ENCODE results near the gene ADGRA3. TPM values are rescaled to one million over a fixed set of nuclear protein-coding genes. Genes with fewer than 3 reads are reported as not detected.

Gene ADGRA3
- total and polyA plus RNA-seq, 2 experiments from 2014 or later: 16.2 to 73.9 TPM

DNA sequence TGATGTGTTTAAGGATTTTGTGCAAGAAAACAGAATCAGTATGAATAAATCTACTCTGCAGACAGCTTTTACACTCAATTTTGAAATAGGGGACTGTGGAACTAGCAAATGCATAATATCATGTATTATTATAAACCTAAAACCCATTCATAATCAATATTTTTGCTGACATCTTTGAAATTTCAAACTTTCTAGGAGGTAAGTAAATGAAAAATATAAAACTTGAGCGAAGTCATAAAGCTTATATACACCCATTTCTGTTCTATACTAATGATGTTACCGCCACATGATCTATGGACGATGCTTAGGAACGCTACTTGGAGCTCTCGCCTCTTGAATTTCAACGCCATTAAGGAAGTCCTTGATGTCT is 38.1 kb downstream of the ADGRA3 start:
- Mint-ChIP-seq H3K9me3 (peaks cover 3% of the 10 kb centered on the region; the same call in 1 of the 3 replicates), H3K27me3 (ENCODE audit: insufficient read depth, low read depth, poor library complexity) (peaks cover 3% of the 10 kb centered on the region), H3K4me3 (no peak overlapping the region), H3K27ac (no peak overlapping the region), H3K36me3 (ENCODE audit: low read depth) (peaks cover 13% of the 10 kb centered on the region; the same call in 2 of the 3 replicates), H3K4me1 (peaks cover 43% of the 10 kb centered on the region)
- DNase-seq (ENCODE audit: low spot score): no peak
- Histone ChIP-seq H3K27ac (ENCODE audit: low read depth) (no peak overlapping the region), H3F3A (replicated peaks; ENCODE audit: low read depth) (no peaks in the 10 kb centered on the region), H3K79me2 (replicated peaks; ENCODE audit: insufficient read depth) (no peaks in the 10 kb centered on the region; the same call in 1 of the 2 replicates), H2AFZ (no peak overlapping the region), H3K36me3 (ENCODE audit: insufficient read depth) (0 out of 2 replicates have a peak, but pooled peaks cover 4% of the 10 kb centered on the region), H3K4me2 (no peak overlapping the region), H3K4me1 (ENCODE audit: insufficient read depth) (peaks cover 31% of the 10 kb centered on the region), H3K4me3 (no peak overlapping the region), H3K9me2 (ENCODE audit: insufficient read depth) (no peaks in the 10 kb centered on the region), H3K27me3 (ENCODE audit: insufficient read depth) (no peaks in the 10 kb centered on the region), H4K20me1 (replicated peaks; ENCODE audit: insufficient read depth) (peaks cover 8% of the 10 kb centered on the region; the same call in 1 of the 2 replicates)
- no peak for ATAC-seq
- no peak for TF ChIP-seq NANOG (IDR thresholded peaks at IDR 0.05; ENCODE audit: borderline replicate concordance)
- TF ChIP-seq, protein P1, sequence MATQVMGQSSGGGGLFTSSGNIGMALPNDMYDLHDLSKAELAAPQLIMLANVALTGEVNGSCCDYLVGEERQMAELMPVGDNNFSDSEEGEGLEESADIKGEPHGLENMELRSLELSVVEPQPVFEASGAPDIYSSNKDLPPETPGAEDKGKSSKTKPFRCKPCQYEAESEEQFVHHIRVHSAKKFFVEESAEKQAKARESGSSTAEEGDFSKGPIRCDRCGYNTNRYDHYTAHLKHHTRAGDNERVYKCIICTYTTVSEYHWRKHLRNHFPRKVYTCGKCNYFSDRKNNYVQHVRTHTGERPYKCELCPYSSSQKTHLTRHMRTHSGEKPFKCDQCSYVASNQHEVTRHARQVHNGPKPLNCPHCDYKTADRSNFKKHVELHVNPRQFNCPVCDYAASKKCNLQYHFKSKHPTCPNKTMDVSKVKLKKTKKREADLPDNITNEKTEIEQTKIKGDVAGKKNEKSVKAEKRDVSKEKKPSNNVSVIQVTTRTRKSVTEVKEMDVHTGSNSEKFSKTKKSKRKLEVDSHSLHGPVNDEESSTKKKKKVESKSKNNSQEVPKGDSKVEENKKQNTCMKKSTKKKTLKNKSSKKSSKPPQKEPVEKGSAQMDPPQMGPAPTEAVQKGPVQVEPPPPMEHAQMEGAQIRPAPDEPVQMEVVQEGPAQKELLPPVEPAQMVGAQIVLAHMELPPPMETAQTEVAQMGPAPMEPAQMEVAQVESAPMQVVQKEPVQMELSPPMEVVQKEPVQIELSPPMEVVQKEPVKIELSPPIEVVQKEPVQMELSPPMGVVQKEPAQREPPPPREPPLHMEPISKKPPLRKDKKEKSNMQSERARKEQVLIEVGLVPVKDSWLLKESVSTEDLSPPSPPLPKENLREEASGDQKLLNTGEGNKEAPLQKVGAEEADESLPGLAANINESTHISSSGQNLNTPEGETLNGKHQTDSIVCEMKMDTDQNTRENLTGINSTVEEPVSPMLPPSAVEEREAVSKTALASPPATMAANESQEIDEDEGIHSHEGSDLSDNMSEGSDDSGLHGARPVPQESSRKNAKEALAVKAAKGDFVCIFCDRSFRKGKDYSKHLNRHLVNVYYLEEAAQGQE (IDR thresholded peaks at IDR 0.05; ENCODE audit: unreplicated experiment): no peak
- TF ChIP-seq ZNF114 (CRISPR knock-in tag; IDR thresholded peaks at IDR 0.05): no peak
- TF ChIP-seq ZNF462 (CRISPR knock-in tag; IDR thresholded peaks at IDR 0.05): no peak
- TF ChIP-seq STAT1 (IDR thresholded peaks at IDR 0.05; ENCODE audit: unreplicated experiment): no peak
- TF ChIP-seq ETS1 (IDR thresholded peaks at IDR 0.05): no peak
- TF ChIP-seq EZH2phosphoT487 (IDR thresholded peaks at IDR 0.05; ENCODE audit: unreplicated experiment): no peak
- no peak for TF ChIP-seq ZNF331 (CRISPR knock-in tag; IDR thresholded peaks at IDR 0.05; ENCODE audit: low read depth)
- no peak for TF ChIP-seq CREB1 (CRISPR knock-in tag; IDR thresholded peaks at IDR 0.05; ENCODE audit: low read depth)

Data from GM23338 (cell line).